Endothelial cell of umbilical vein (primary cell): Measurements from ENCODE around the gene TM4SF20. TPM values are rescaled to one million over a fixed set of nuclear protein-coding genes. Genes with fewer than 3 reads are reported as not detected.

Experiments
- BruUV-seq: library from RNA; stranded (reverse); fragments of 400-500 nt; replicated peaks from 2 replicates; lab custom pipeline; 2021; lab: Mats Ljungman, UMichigan
- CTCF ChIA-PET: fragments of 300-600, 350-600 bp; sonication (Branson Sonifier 250); formaldehyde crosslinking; loops from one replicate; lab custom pipeline; 2021; ENCODE audit warnings: antibody characterized with exemption, inconsistent platforms; lab: Charles Lee
- POLR2A ChIA-PET: fragments of 300-600, 350-600 bp; sonication (Branson Sonifier 250); formaldehyde crosslinking; loops from one replicate; lab custom pipeline; 2021; ENCODE audit warnings: antibody characterized with exemption, inconsistent platforms; lab: Charles Lee
- DNase-seq: peaks from one replicate; pipeline ENCODE4 v3.0.0-alpha.2; 2011; ENCODE audit warnings: low read depth, low spot score
- FAIRE-seq: peaks from 2 replicates; lab custom pipeline; 2011; peaks lifted over from hg19 to GRCh38; lab: Jason Lieb, UNC
- H2AFZ ChIP-seq: 2 replicates; pipeline ENCODE4 v1.6.0; 2012; ENCODE audit warnings: low read depth, low read length, control low read depth, inconsistent platforms
- H3K27ac ChIP-seq: 2 replicates; pipeline ENCODE4 v1.5.1; 2011; ENCODE audit warnings: low read depth, mild to moderate bottlenecking, control low read depth, low read length, moderate library complexity; ENCODE audit not compliant: insufficient read depth
- H3K27me3 ChIP-seq, 2 experiments: 2 replicates each; pipeline versions ENCODE4 v1.6.0 to v1.6.1; 2011; ENCODE audit warnings: low read length in 2 of 2, mixed read lengths in 1 of 2; ENCODE audit not compliant: control insufficient read depth in 2 of 2, insufficient read depth in 2 of 2
- H3K36me3 ChIP-seq, 2 experiments: 2 replicates in 1 of 2; 3 replicates in 1 of 2; pipeline ENCODE4 v1.5.1; 2011; ENCODE audit warnings: low read length in 2 of 2, mild to moderate bottlenecking in 1 of 2, moderate library complexity in 1 of 2; ENCODE audit not compliant: control insufficient read depth in 2 of 2, insufficient read depth in 2 of 2; ENCODE audit errors: extremely low read depth in 1 of 2
- H3K4me1 ChIP-seq: 3 replicates; pipeline ENCODE4 v1.5.1; 2011; ENCODE audit warnings: mild to moderate bottlenecking, low read length; ENCODE audit not compliant: control insufficient read depth, insufficient read depth; ENCODE audit errors: extremely low read depth
- H3K4me2 ChIP-seq: 2 replicates; pipeline ENCODE4 v1.6.1; 2011; ENCODE audit warnings: low read length, control low read depth, mixed read lengths; ENCODE audit not compliant: insufficient read depth
- H3K4me3 ChIP-seq, 3 experiments: fragments of 200-600 bp in 1 of 3; sonication (generic), shearing (Covaris generic) in 1 of 3; replicated peaks in 1 of 3; 2 replicates each; pipeline ENCODE4 v1.5.1; 2011 to 2016; ENCODE audit warnings: control low read depth in 3 of 3, low read length in 3 of 3, mild to moderate bottlenecking in 2 of 3, inconsistent platforms in 1 of 3, low read depth in 1 of 3, moderate library complexity in 1 of 3; ENCODE audit not compliant: insufficient read depth in 1 of 3
- H3K79me2 ChIP-seq: 2 replicates; pipeline ENCODE4 v1.6.0; 2012; ENCODE audit warnings: low read length, inconsistent platforms; ENCODE audit not compliant: control insufficient read depth, insufficient read depth
- H3K9ac ChIP-seq: replicated peaks from 2 replicates; pipeline ENCODE3; 2011; ENCODE audit warnings: low read length, control low read depth; ENCODE audit not compliant: insufficient read depth; ENCODE audit errors: extremely low read depth
- H3K9me1 ChIP-seq: replicated peaks from 3 replicates; pipeline ENCODE4 v1.6.0; 2011; ENCODE audit warnings: mild to moderate bottlenecking, low read length; ENCODE audit not compliant: control insufficient read depth, insufficient read depth; ENCODE audit errors: extremely low read depth
- H3K9me3 ChIP-seq: replicated peaks from 2 replicates; pipeline ENCODE4 v1.5.1; 2012; ENCODE audit warnings: low read length, inconsistent platforms; ENCODE audit not compliant: control insufficient read depth, insufficient read depth
- H4K20me1 ChIP-seq: replicated peaks from 2 replicates; pipeline ENCODE3; 2011; ENCODE audit warnings: mild to moderate bottlenecking, low read length; ENCODE audit not compliant: control insufficient read depth, insufficient read depth; ENCODE audit errors: extremely low read depth
- GATA2 ChIP-seq: IDR thresholded peaks from 2 replicates; pipeline ENCODE4 v1.7.0; 2011; ENCODE audit warnings: low read depth, mild to moderate bottlenecking, moderate library complexity, mixed read lengths, low read length; ENCODE audit not compliant: insufficient read length, insufficient read depth
- MAX ChIP-seq: IDR thresholded peaks from 2 replicates; pipeline ENCODE4 v1.6.1; 2011; ENCODE audit not compliant: insufficient read depth, insufficient read length
- POLR2A ChIP-seq: IDR thresholded peaks from 2 replicates; pipeline ENCODE4 v1.6.1; 2012; ENCODE audit warnings: low read depth, mild to moderate bottlenecking, control low read depth, low read length
- dilution Hi-C: fragments of 300-500 bp; cut with MboI; formaldehyde crosslinking; loops from one replicate; pipeline ENCODE4 v1.15.0; 2019; ENCODE audit warnings: low sequenced_read_pairs; ENCODE audit not compliant: extremely low pct_ligation_motif_present
- intact Hi-C: fragments of 100-400 bp; cut with micrococcal nuclease; formaldehyde crosslinking; loops from one replicate; pipeline ENCODE4 v1.10.0; 2022
- polyA plus RNA-seq, 4 experiments: library from polyadenylated mRNA; depleted of rRNA in 3 of 4; stranded (reverse) in 3 of 4; unstranded in 1 of 4; fragments of >200 nt; gene quantifications; 2 replicates each; pipeline versions ENCODE4 v1.2.1 to v1.2.3, GENCODE V29; 2011 to 2012; ENCODE audit warnings: missing spikeins in 1 of 4
- total RNA-seq: library from RNA; stranded (reverse); gene quantifications from 2 replicates; pipeline ENCODE4 v1.2.3, GENCODE V29; 2021

The TM4SF20 gene
- total and polyA plus RNA-seq, 2 donors (not counting 3 experiments of a cell fraction or from before 2014, with no cell fraction given): not detected

GRCh38 chr2:227420087-227421052 is 41.3 kb upstream of the TM4SF20 start:
- TF ChIP-seq POLR2A (no peak), GATA2 (no peak)
- no peak overlapping the region for H3K4me3 ChIP-seq
- ChIA-PET CTCF (interaction anchor here (0.7 to 1.3 kb wide), 2 partner anchors 14 to 238 kb away, joined by 3 to 8 read pairs; no protein-coding TSS in a partner anchor), POLR2A (no interaction called here)
- DNase-seq: no peak
- no peaks in the 10 kb centered on the region for H3K79me2 ChIP-seq
- no peak for FAIRE-seq
- no peak overlapping the region for H3K9ac ChIP-seq
- no TSS peak for BruUV-seq
- H4K20me1 ChIP-seq: no peaks in the 10 kb centered on the region
- no peaks in the 10 kb centered on the region for H3K9me1 ChIP-seq
- H3K27me3 ChIP-seq: peaks cover 0 to 2% of the 10 kb centered on the region in 2 experiments
- dilution Hi-C loops (no loop called here), intact Hi-C loops (no loop called here)
- no peaks in the 10 kb centered on the region for H3K36me3 ChIP-seq
- no peak overlapping the region for H3K4me2 ChIP-seq
- peaks cover 7% of the 10 kb centered on the region for H3K4me1 ChIP-seq
- H3K9me3 ChIP-seq: no peaks in the 10 kb centered on the region
- no peak overlapping the region for H2AFZ ChIP-seq
- H3K27ac ChIP-seq: no peak overlapping the region

- FAIRE-seq (no peak), DNase-seq (no peak)
- no peak for TF ChIP-seq POLR2A
- TF ChIP-seq MAX: no peak
- TF ChIP-seq GATA2: no peak
- Histone ChIP-seq H3K27ac (no peak overlapping the region), H3K4me3 (no peak overlapping the region), H3K9ac (no peak overlapping the region), H3K4me2 (no peak overlapping the region), H2AFZ (no peak overlapping the region), H3K9me1 (no peaks in the 10 kb centered on the region), H3K27me3 (no peaks in the 10 kb centered on the region), H3K4me1 (peaks cover 8% of the 10 kb centered on the region), H4K20me1 (no peaks in the 10 kb centered on the region), H3K36me3 (no peaks in the 10 kb centered on the region), H3K9me3 (no peaks in the 10 kb centered on the region), H3K79me2 (no peaks in the 10 kb centered on the region)
- no TSS peak for BruUV-seq
- dilution Hi-C loops (no loop called here), intact Hi-C loops (no loop called here)
- ChIA-PET POLR2A (no interaction called here), CTCF (interaction anchor here (1.9 to 2.7 kb wide), 2 partner anchors 10 to 349 kb away, joined by 11 to 28 read pairs; no protein-coding TSS in a partner anchor)
Observed at GRCh38 chr2:227416701-227417100, 37.6 kb upstream of the TM4SF20 start.
